HEK293T (cell line): ENCODE measurements around the gene CBFA2T3.

Source experiments
- CTCF ChIA-PET: fragments of 350-600 bp; formaldehyde crosslinking; extraction: SDS; loops from one replicate; lab custom pipeline; 2021; ENCODE audit warnings: antibody characterized with exemption, inconsistent platforms; lab: Yijun Ruan, JAX
- POLR2A ChIA-PET: fragments of 350-600 bp; formaldehyde crosslinking; extraction: SDS; loops from one replicate; lab custom pipeline; 2020; ENCODE audit warnings: antibody characterized with exemption, inconsistent platforms; lab: Yijun Ruan, JAX
- DNase-seq: peaks from one replicate; pipeline ENCODE4 v3.0.0; 2012; ENCODE audit warnings: mixed read lengths; ENCODE audit errors: extremely low spot score
- ARNT ChIP-seq: fragments of 450-650 bp; IDR thresholded peaks from 2 replicates; pipeline ENCODE4 v1.6.1; 2017; ENCODE audit warnings: mild to moderate bottlenecking
- BHLHE40 ChIP-seq: fragments of 450-650 bp; IDR thresholded peaks from 2 replicates; pipeline ENCODE4 v1.6.1; 2016; ENCODE audit warnings: mild to moderate bottlenecking, moderate library complexity, borderline replicate concordance
- CTBP1 ChIP-seq: fragments of 450-650 bp; IDR thresholded peaks from 2 replicates; pipeline ENCODE4 v1.6.1; 2016; ENCODE audit warnings: borderline replicate concordance
- ELF4 ChIP-seq: fragments of 450-650 bp; IDR thresholded peaks from 2 replicates; pipeline ENCODE4 v1.6.1; 2017; ENCODE audit warnings: antibody characterized with exemption
- FOXA1 ChIP-seq: fragments of 450-650 bp; IDR thresholded peaks from 2 replicates; pipeline ENCODE4 v1.6.1; 2016; ENCODE audit warnings: mild to moderate bottlenecking
- FOXK2 ChIP-seq: fragments of 450-650 bp; IDR thresholded peaks from 2 replicates; pipeline ENCODE4 v1.6.1; 2016; ENCODE audit warnings: mild to moderate bottlenecking
- FOXM1 ChIP-seq: fragments of 450-650 bp; IDR thresholded peaks from 2 replicates; pipeline ENCODE4 v1.6.1; 2017; ENCODE audit warnings: mild to moderate bottlenecking, borderline replicate concordance
- HDGF ChIP-seq: fragments of 450-650 bp; IDR thresholded peaks from 2 replicates; pipeline ENCODE4 v1.6.1; 2017; ENCODE audit warnings: antibody characterized with exemption, borderline replicate concordance
- L3MBTL2 ChIP-seq: fragments of 450-650 bp; conservative IDR thresholded peaks from 2 replicates; pipeline ENCODE4 v1.6.1; 2016; ENCODE audit warnings: mild to moderate bottlenecking
- LEF1 ChIP-seq: fragments of 450-650 bp; IDR thresholded peaks from 2 replicates; pipeline ENCODE4 v1.6.1; 2017; ENCODE audit warnings: mild to moderate bottlenecking, borderline replicate concordance
- NFRKB ChIP-seq: fragments of 450-650 bp; IDR thresholded peaks from 2 replicates; pipeline ENCODE4 v1.6.1; 2016; ENCODE audit warnings: mild to moderate bottlenecking, moderate library complexity
- SP1 ChIP-seq: fragments of 450-650 bp; IDR thresholded peaks from 2 replicates; pipeline ENCODE4 v1.6.1; 2017
- SUZ12 ChIP-seq: fragments of 450-650 bp; IDR thresholded peaks from 2 replicates; pipeline ENCODE4 v1.6.1; 2016; ENCODE audit warnings: mild to moderate bottlenecking
- TARDBP ChIP-seq: fragments of 450-650 bp; IDR thresholded peaks from 2 replicates; pipeline ENCODE4 v1.6.1; 2016
- ZNF384 ChIP-seq: fragments of 450-650 bp; IDR thresholded peaks from 2 replicates; pipeline ENCODE4 v1.6.1; 2016
- TF ChIP-seq, protein P1 (sequence below): fragments of 450-650 bp; IDR thresholded peaks from 2 replicates; pipeline ENCODE4 v1.6.1; 2016

CBFA2T3 gene

DNA sequence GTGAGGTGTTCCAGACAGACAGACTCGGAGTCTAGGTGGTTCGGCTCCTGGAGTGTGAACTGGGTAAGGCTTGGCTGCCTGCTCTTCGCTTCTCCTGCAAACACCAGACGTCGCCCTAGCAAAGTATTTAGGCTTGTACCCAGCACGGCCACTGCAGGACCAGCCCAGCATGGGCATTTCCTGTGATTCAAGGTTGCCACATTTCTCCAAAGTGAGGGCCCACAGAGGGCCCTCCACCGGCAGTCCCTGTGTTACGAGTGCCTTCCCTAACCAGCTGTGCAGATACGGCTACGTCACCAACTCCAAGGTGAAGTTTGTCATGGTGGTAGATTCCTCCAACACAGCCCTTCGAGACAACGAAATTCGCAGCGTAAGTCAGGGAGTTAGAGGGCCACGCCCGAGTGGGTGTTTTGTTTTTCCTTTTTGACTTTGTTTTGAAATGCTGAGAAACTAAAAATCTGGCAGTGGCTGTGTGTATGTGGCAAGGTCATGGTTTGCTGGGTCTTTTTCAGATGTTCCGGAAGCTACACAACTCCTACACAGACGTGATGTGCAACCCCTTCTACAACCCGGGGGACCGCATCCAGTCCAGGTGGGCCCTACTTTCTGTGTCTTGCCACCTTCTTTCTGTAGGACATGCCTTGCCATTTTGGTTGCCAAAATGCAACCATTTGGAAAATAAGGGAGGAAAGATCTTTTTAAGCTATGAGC, 117.5 kb downstream of the CBFA2T3 start:
- TF ChIP-seq, protein P1, sequence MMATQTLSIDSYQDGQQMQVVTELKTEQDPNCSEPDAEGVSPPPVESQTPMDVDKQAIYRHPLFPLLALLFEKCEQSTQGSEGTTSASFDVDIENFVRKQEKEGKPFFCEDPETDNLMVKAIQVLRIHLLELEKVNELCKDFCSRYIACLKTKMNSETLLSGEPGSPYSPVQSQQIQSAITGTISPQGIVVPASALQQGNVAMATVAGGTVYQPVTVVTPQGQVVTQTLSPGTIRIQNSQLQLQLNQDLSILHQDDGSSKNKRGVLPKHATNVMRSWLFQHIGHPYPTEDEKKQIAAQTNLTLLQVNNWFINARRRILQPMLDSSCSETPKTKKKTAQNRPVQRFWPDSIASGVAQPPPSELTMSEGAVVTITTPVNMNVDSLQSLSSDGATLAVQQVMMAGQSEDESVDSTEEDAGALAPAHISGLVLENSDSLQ, result no peak
- TF ChIP-seq NFRKB (no peak), FOXK2 (no peak), SP1 (no peak), FOXA1 (no peak), ELF4 (no peak), L3MBTL2 (no peak), CTBP1 (no peak), FOXM1 (no peak), TARDBP (no peak), HDGF (no peak), SUZ12 (no peak)
- CTCF ChIA-PET, result no interaction called here
- POLR2A ChIA-PET, result interaction anchor here (1.0 kb wide), 1 partner anchor 48 kb away, joined by 3 read pairs; the partner anchor contains the start of gene APRT
- no peak for DNase-seq

DNA sequence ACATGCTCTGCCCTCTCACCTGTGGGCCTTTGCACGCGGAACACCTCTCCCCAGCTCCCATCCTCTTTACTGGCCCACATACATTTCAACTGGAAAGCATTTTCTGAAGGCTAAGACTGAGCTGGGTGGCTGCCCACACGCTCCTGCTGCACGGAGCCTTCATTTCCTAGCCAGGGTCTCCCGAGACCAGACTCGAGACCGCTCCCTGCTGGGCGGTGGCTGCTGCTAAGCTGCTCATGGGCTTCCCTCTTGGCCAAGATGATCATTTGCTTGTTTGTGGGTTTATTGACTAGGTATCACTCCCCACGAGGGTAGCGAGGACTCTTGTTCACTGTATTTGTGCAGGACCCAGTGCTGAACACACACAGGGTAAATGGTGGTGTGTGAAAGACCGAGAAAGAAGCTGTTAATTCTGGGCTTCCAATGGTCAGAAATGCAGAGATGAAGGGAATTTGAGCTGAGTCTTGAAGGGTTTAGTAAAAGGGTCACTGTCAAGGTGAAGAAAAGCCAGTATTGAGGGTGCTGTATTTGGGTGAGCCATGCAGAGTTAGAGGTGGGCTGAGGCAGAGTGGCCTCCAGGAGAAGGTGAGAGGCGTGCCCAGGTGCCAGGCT, 119.2 kb downstream of the CBFA2T3 start:
- POLR2A ChIA-PET, result interaction anchor here (0.7 to 1.9 kb wide), 7 partner anchors 12 to 318 kb away, joined by 3 to 16 read pairs (median 3); partner anchors contain the start of genes APRT and CDT1
- TF ChIP-seq SUZ12, result no peak
- TF ChIP-seq HDGF, result no peak
- TF ChIP-seq FOXK2, result no peak
- no peak for TF ChIP-seq FOXA1
- no peak for TF ChIP-seq L3MBTL2
- no peak for TF ChIP-seq ARNT
- no peak for TF ChIP-seq ZNF384
- no peak for TF ChIP-seq FOXM1
- TF ChIP-seq NFRKB, result no peak
- TF ChIP-seq, protein P1, result no peak
- no peak for TF ChIP-seq CTBP1
- TF ChIP-seq SP1, result no peak
- TF ChIP-seq BHLHE40, result no peak
- TF ChIP-seq LEF1, result no peak
- TF ChIP-seq ELF4, result no peak
- no peak for TF ChIP-seq TARDBP
- CTCF ChIA-PET, result interaction anchor here (0.7 to 1.0 kb wide), 4 partner anchors 8 to 48 kb away, joined by 3 read pairs; partner anchors contain the start of gene PABPN1L
- peak; percentile 84 for DNase-seq

DNA sequence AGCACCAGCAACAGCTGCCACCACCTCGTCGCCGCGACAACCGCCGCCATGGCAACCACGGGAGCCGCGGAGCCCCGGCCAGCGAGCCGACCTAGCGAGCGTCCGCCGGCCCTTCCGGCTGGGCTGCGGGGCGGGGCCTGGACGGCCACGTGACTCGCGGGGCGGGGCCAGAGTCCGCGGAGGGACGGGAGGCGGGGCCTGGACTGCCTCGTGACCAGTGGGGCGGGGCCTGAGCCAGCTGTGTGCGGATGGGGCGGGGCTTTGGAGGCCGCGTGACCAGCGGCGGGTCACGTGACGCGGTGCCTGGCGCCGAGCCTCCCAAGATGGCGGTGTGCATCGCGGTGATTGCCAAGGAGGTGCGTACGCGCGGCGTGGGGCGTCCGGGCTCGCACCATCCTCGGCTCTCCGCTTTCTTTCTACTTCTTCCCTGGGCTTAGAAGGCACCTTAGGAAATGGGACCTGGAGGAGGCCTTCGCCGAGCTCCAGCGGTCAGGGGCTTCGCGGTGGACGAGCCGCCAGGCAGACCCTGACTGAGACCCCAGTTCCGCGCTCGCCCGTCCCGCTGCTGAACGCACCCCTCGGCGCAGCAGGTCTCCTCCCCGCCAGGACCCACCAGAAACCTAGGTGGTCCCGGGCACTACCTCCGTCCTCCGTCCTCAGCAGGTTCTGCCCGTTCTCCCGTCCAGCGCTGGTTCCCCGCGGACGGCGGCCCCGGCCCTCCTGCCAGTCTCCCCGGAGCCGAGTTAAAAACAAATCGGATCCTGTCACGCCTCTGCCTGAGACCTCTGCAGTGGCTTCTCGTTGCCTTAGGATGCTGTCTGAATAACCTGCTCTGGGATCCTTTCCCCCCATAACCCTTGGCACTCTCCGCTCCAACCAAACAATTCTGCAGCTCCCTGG, 119.9 kb downstream of the CBFA2T3 start, which contains the start of the genes GALNS and TRAPPC2L:
GALNS (minus strand) TSS at position 120 of the 900 bp plus-strand sequence; CDS start at position 50, 70 bp downstream.
TRAPPC2L (plus strand) TSS at position 300 of the 900 bp plus-strand sequence; CDS start at position 324, 24 bp downstream.
- TF ChIP-seq L3MBTL2, result 0 out of 2 replicates have a peak, but pooled peaks have one; percentile 27
- TF ChIP-seq SP1, result no peak
- CTCF ChIA-PET, result interaction anchor here (0.5 to 1.0 kb wide), 5 partner anchors 7 to 400 kb away, joined by 3 to 4 read pairs (median 3); partner anchors contain the start of gene PABPN1L
- POLR2A ChIA-PET, result interaction anchor here (0.7 to 1.9 kb wide), 8 partner anchors 11 to 319 kb away, joined by 3 to 16 read pairs (median 4); partner anchors contain the start of genes APRT and CDT1
- peak; percentile 100 for DNase-seq

DNA sequence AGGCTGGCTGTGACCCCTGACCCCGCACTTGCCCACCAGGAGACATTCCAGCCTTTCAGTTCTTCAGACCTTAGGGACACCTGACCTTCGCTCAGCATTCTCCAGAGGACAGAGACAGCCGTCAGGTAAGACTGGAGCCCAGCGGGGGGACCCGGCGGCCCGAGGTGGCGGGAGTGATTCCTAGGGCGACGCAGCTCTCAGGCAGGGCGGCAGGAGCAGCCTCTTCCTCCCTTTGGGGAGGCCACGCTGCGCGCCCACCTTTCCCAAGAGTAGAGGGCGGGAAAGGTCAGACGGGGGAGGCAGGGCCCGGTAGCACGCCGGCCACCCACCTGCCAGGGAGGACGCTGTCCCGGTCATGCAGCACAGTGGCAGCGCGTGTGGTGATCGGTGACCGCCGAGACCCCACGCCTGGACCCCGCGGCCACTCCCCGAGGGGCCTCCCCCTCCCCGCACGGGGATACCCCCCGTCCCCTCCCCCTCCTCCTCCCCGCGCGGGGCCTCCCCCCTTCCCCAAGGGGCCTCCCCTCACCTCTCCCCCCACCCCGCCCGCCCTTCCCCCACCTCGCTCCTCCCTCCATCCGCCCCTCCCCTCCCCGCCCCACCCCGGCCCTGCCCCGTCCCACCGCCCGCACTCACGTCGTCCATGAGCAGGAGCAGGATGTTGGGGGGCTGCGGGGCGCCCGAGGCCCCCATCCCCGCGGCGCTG, 120.7 kb downstream of the CBFA2T3 start:
- no peak for DNase-seq
- TF ChIP-seq ELF4 (no peak), FOXK2 (no peak), L3MBTL2 (no peak), CTBP1 (no peak), ARNT (no peak), TARDBP (no peak), NFRKB (no peak), HDGF (no peak), FOXM1 (no peak), BHLHE40 (no peak), SP1 (no peak), ZNF384 (no peak), FOXA1 (no peak), SUZ12 (no peak), LEF1 (no peak)
- TF ChIP-seq, protein P1, result no peak
- CTCF ChIA-PET, result interaction anchor here (0.5 to 0.8 kb wide), 3 partner anchors 41 to 399 kb away, joined by 3 to 4 read pairs (median 4); no protein-coding TSS in a partner anchor
- POLR2A ChIA-PET, result interaction anchor here (1.0 to 1.9 kb wide), 3 partner anchors 10 to 46 kb away, joined by 5 to 16 read pairs (median 7); no protein-coding TSS in a partner anchor
